Left lung (tissue), 10 donors: ENCODE results near the gene GLIS1. TPM values are rescaled to one million over a fixed set of nuclear protein-coding genes. Genes with fewer than 3 reads are reported as not detected.
"Not testable (repeated sequence)": the region's sequence is repeated elsewhere in the genome, so short reads cannot be mapped to it uniquely, and the experiment has no call there.

ENCODE experiments used
- ATAC-seq: fragments of 200-7000 bp; cut with Tn5 transposase; one replicate; pipeline ENCODE4 v1.9.1; 2020; ENCODE audit warnings: moderate library complexity
- DNase-seq, 4 donors: peaks; one replicate each; pipeline ENCODE4 v3.0.0-alpha.2; 2013 to 2020
- H3K27ac ChIP-seq, 2 donors: fragments of 200-600 bp; sonication (generic) in 1 of 2; one replicate each; pipeline versions ENCODE4 v1.5.0 to v1.8.0; 2020 to 2021
- H3K27me3 ChIP-seq, 2 donors: fragments of 200-600 bp; sonication (generic) in 1 of 2; one replicate each; pipeline versions ENCODE4 v1.5.0 to v1.8.0; 2020 to 2021
- H3K36me3 ChIP-seq, 2 donors: fragments of 200-600 bp; sonication (generic) in 1 of 2; one replicate each; pipeline versions ENCODE4 v1.5.0 to v1.8.0; 2020 to 2021
- H3K4me1 ChIP-seq, 2 donors: fragments of 200-600 bp; one replicate each; pipeline ENCODE4 v1.8.0; 2021
- H3K4me3 ChIP-seq, 2 donors: fragments of 200-600 bp; sonication (generic) in 1 of 2; one replicate each; pipeline versions ENCODE4 v1.5.0 to v1.8.0; 2020 to 2021; ENCODE audit warnings: mild to moderate bottlenecking in 1 of 2
- H3K9me3 ChIP-seq, 2 donors: fragments of 200-600 bp; sonication (generic) in 1 of 2; one replicate each; pipeline versions ENCODE4 v1.5.0 to v1.8.0; 2020 to 2021
- intact Hi-C, 2 donors: fragments of 100-400 bp; cut with DNase I; formaldehyde crosslinking; loops; one replicate each; pipeline versions ENCODE4 v1.11.2 to v1.14.2; 2022
- polyA plus RNA-seq, 6 donors: library from polyadenylated mRNA; unstranded; fragments of 120-200 nt; gene quantifications; one replicate each; pipeline ENCODE4 v1.2.1, GENCODE V29; 2013; ENCODE audit not compliant: insufficient read length in 6 of 6
- total RNA-seq, 2 donors: library from RNA; stranded (reverse); fragmentation: NEBNext Ultra II Directional; extraction: Animal tissue kit (Norgen Biotek cat#: 25700); gene quantifications; one replicate each; pipeline ENCODE4 v1.2.1, GENCODE V29; 2021
- TF ChIP-seq, protein P1 (sequence below), 2 donors: fragments of 200-600 bp; sonication (generic) in 1 of 2; IDR thresholded peaks; one replicate each; pipeline versions ENCODE4 v1.5.0 to v1.8.0; 2021; ENCODE audit warnings: antibody characterized with exemption in 2 of 2
- donor health status: DM: no; HTN: yes; CAD: no.
- donor health status: DM: no; HTN: no; CAD: no.

Gene GLIS1
- total and polyA plus RNA-seq, 8 donors, result 0.06 to 0.16 (median 0.12) TPM; not detected in 4

DNA sequence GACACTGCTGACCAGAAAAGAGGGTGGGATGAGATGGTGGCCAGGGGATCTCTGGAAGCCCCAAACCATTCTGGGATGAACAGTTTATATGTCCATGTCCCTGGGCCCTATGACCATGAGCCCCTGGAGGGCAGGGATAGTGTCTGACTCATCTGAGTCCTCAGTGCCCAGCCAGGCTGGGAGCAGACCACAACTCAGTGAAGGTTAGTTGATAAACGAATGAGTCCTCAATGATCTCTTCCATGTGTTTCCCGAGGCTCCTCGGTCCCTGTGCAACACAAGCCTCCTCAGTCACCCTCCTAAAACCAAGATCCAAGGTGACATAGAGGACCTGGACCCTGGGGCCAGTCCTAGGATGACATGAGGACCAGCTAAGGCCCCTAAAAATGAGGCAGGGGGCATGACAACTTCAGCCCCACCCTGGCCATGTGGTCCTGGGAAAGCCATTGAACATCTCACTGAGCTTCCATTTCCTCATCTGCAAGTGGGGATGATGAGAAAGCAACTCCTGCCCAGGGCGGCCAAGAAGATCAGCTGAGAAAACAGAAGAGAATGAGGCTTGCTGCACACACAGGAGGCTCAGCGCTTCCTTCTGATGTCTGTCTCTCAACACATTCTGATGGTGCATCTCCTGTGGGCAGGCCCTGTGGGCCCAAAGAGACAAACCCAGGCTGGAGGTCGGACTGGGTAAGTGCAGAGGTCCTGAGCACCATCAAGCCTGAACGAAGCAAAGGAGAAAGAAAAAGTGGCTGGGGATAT lies 86.3 kb downstream of the GLIS1 start:
- intact Hi-C loops, result no loop called here
- no peaks in the 10 kb centered on the region for H3K4me1 ChIP-seq

GRCh38 chr1:53651356-53651755 lies 87.6 kb downstream of the GLIS1 start:
- TF ChIP-seq, protein P1, sequence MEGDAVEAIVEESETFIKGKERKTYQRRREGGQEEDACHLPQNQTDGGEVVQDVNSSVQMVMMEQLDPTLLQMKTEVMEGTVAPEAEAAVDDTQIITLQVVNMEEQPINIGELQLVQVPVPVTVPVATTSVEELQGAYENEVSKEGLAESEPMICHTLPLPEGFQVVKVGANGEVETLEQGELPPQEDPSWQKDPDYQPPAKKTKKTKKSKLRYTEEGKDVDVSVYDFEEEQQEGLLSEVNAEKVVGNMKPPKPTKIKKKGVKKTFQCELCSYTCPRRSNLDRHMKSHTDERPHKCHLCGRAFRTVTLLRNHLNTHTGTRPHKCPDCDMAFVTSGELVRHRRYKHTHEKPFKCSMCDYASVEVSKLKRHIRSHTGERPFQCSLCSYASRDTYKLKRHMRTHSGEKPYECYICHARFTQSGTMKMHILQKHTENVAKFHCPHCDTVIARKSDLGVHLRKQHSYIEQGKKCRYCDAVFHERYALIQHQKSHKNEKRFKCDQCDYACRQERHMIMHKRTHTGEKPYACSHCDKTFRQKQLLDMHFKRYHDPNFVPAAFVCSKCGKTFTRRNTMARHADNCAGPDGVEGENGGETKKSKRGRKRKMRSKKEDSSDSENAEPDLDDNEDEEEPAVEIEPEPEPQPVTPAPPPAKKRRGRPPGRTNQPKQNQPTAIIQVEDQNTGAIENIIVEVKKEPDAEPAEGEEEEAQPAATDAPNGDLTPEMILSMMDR (IDR thresholded peaks at IDR 0.05), result no peak
- no peaks in the 10 kb centered on the region for H3K4me1 ChIP-seq
- H3K9me3 ChIP-seq, result no peaks in the 10 kb centered on the region
- H3K4me3 ChIP-seq, result no peak overlapping the region
- DNase-seq (peak in 1 of 4 donors; percentile 3), ATAC-seq (no peak)
- intact Hi-C loops, result no loop called here
- peaks cover 0 to 15% of the 10 kb centered on the region in 2 donors for H3K27me3 ChIP-seq
- no peaks in the 10 kb centered on the region for H3K36me3 ChIP-seq
- H3K27ac ChIP-seq, result no peak overlapping the region

More for the DNA sequence above, 86.3 kb downstream of the GLIS1 start:
- H3K36me3 ChIP-seq, result no peaks in the 10 kb centered on the region
- DNase-seq (peak in 1 of 4 donors; percentile 21), ATAC-seq (no peak)
- H3K27me3 ChIP-seq, result peaks cover 0 to 24% of the 10 kb centered on the region in 2 donors
- TF ChIP-seq, protein P1 (IDR thresholded peaks at IDR 0.05), result no peak
- H3K9me3 ChIP-seq, result no peaks in the 10 kb centered on the region
- no peak overlapping the region for H3K4me3 ChIP-seq
- H3K27ac ChIP-seq, result no peak overlapping the region

DNA sequence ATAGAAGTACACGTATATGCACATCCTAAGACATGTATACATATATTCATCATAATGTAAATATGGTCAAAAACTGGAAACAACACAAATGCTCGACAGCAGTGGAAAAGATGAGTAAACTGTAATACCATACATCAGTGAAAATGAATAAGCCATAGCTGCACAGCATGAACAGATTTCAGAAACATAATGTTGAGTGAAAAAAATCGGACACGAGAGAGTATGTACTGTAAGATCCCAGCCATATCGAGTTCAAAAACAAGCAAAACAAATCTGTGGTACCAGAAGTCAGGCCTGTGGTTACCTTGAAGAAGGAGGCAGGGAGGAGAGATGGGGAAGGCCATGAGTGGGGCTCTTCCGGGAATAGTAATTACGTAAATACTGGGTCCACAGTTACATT lies 90.4 kb downstream of the GLIS1 start:
- no peaks in the 10 kb centered on the region for H3K4me1 ChIP-seq
- H3K9me3 ChIP-seq, result no peaks in the 10 kb centered on the region
- no peak for DNase-seq
- no peak overlapping the region for H3K27ac ChIP-seq
- ATAC-seq, result no peak
- intact Hi-C loops, result no loop called here
- H3K27me3 ChIP-seq, result peaks cover 0 to 4% of the 10 kb centered on the region in 2 donors
- TF ChIP-seq, protein P1 (IDR thresholded peaks at IDR 0.05), result no peak
- H3K36me3 ChIP-seq, result no peaks in the 10 kb centered on the region
- H3K4me3 ChIP-seq, result no peak overlapping the region

DNA sequence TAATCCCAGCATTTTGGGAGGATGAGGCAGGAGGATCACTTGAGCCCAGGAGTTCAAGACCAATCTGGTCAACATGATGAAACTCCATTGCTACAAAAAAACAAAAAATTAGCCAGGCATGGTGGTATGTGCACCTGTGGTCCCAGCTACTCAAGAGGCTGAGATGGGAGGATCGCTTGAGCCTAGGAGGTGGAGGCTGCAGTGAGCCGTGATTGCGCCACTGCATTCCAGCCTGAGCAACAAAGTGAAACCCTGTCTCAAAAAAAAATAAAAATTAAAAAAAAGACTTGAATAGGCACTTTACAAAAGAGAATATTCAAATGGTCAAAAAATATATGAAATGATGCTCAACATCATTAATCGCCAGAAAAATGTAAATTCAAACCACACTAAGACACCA lies 91.0 kb downstream of the GLIS1 start:
- DNase-seq, H3K36me3 ChIP-seq, ATAC-seq, H3K4me1 ChIP-seq, H3K27ac ChIP-seq, intact Hi-C loops, H3K4me3 ChIP-seq, H3K27me3 ChIP-seq, H3K9me3 ChIP-seq: not testable (repeated sequence)

- H3K4me3 ChIP-seq, result no peak overlapping the region
- DNase-seq (no peak), ATAC-seq (no peak)
- no peaks in the 10 kb centered on the region for H3K4me1 ChIP-seq
- TF ChIP-seq, protein P1 (IDR thresholded peaks at IDR 0.05), result no peak
- peaks cover 0 to 4% of the 10 kb centered on the region in 2 donors for H3K27me3 ChIP-seq
- H3K27ac ChIP-seq, result no peak overlapping the region
- intact Hi-C loops, result no loop called here
- H3K9me3 ChIP-seq, result no peaks in the 10 kb centered on the region
- H3K36me3 ChIP-seq, result no peaks in the 10 kb centered on the region
These were observed 92.2 kb downstream of the GLIS1 start for GRCh38 chr1:53646732-53647131.
